OCI-M1 (cell line): ENCODE data around the gene ZNF701.
"Not testable (repeated sequence)": the region's sequence is repeated elsewhere in the genome, so short reads cannot be mapped to it uniquely, and the experiment has no call there.

Experiments
- DNase-seq: peaks from one replicate; lab custom pipeline; 2025; lab: John Stamatoyannopoulos, UW

Gene ZNF701

DNA sequence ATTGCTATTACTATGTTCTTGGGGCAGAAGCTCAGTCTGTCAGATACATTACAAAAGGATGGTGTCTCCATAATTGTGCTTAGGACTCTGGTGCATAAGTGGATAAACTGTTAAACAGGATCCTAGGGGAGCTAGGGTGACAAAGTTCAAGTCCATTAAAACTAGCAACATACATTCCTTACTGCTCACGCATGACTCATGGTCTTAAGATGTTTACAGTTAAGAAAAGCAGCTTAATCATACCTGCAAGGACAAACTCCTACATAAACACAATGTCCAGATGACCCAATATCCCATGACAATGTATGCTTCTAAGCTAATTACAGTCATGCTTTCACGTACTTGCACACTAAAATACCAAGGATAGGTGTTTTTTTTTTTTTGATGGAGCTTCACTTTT, 3.5 kb upstream of the ZNF701 start:
- DNase-seq = no peak

DNA sequence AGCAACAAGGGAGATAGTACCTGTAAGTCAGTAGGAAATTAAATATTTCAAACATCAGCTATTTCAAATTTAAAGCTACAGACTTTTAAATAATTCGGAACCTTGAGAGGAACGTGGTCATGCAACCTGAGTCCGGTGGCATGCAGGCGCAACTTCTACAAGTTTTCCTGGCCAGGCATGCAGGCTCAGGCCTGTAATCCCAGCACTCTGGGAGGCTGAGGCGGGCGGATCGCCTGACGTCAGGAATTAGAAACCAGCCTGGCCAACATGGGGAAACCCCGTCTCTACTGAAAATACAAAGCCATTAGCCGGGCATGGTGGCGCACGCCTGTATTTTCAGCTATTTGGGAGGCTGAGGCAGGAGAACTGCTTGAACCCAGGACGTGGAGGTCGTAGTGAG, 2.2 kb upstream of the ZNF701 start:
- no peak for DNase-seq

DNA sequence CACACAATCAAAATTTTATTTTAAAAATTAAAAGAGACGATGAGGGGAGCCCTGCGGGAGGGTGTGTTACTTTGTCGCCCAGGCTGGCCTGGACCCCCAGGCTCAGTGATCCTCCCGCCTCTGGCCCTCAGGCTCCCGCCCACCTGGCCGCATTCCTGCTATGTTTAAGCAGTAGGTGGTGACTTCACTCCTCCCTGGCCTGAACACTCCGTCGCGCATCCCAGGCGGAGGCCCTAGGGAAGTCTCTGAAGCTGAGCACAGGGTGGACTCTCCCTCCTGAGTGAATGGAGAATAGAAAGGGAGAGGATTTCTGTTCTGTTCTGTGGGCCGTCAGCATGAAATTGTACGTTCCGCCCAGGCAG, 468 bp upstream of the ZNF701 start:
- not testable (repeated sequence) for DNase-seq

DNA sequence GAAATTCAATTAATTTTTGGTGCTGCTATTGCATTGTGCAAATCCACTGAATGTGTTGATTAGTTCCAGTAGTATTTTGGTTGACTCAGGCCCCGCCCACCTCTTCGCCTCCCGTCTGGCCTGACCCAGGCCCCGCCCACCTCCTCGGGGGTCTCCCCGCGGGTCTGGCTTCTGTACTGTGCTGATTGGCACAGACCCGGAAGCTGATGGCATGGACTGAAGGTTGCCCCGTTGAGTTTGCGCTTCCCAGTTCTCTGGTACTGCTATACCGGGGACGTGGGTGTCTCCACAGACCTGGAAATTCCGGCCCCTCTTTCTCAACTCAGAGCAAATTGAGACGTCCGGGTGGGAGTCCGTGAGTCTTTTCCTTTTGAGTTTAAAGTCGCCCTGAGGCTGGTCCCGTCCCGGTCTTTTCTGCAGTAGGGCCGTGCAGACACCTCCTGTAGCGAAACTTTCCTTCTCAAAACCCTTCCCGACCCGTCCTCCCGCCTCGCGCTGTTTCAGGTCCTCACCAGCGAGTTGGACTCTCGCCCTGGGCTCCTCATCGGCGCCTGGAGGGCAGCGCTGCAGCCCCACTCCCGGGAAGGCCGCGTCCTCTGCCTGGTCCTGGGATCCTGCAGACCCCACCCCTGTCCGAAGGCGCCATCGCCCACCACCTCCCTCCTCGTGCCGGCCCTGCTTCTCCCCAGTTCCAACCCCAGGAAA, 14.8 kb downstream of the ZNF701 start:
- no peak for DNase-seq

DNA sequence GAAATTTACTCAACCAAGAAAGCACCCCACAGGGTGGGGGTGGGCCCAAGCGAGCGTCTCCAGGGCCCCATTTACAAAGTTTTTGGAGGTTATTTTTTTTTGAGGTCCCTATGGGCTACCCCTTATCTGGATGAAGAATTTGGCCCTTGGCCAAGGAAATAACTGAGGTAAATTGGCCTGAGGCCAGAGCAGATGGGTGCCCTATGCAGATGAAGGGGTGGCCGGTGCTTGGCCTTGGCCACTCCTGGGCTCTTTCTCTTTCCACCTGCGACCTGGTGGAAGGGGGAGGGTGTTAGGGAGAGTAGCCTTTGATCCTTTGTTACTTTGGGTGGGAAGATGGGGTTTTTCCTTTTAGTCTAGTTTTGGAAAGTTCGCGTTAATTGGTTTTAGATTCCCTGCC, 15.5 kb downstream of the ZNF701 start:
- no peak for DNase-seq

DNA sequence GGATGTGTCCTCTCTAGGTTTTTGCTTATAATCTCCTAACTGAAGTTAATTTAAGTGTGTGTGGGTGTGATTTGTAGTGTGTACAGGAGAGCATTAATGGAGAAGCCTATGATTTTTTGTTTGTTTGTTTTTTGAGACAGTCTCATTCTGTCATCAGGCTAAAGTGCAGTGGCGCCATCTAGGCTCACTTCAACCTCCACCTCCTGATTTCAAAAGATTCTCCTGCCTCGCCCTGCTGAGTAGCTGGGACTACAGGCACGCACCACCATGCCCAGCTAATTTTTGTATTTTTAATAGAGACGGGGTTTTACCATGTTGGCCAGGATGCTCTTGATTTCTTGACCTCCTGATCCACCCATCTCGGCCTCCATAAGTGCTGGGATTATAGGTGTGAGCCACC, 20.6 kb downstream of the ZNF701 start:
- DNase-seq = peak; percentile 19

DNA sequence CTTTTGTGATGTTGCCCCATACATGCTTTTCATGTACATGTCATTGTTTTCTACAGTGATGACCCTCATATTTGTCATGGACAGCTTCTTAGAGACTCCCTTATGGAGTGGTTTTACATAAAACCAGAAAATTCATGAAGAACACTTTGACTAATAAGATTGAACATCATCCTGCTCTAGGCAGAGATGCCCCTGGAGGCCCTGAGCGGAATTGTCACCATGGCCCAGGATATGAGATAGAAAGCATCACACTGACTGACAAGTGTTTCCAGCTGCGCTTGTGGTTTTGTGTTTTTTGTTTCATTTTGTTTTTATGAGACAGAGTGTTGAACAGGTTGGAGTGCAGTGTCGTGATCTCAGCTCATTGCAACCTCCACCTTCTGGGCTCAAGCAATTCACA, 22.2 kb downstream of the ZNF701 start:
- DNase-seq = no peak

DNA sequence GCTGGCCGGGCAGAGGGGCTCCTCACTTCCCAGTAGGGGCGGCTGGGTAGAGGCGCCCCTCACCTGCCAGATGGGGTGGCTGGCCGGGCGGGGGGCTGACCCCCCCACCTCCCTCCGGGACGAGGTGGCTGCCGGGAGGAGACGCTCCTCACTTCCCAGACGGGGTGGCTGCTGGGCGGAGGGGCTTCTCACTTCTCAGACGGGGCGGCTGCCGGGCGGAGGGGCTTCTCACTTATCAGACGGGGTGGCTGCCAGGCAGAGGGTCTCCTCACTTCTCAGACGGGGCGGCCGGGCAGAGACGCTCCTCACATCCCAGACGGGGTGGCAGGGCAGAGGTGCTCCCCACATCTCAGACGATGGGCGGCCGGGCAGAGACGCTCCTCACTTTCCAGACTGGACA, 23.4 kb downstream of the ZNF701 start:
- DNase-seq = not testable (repeated sequence)

DNA sequence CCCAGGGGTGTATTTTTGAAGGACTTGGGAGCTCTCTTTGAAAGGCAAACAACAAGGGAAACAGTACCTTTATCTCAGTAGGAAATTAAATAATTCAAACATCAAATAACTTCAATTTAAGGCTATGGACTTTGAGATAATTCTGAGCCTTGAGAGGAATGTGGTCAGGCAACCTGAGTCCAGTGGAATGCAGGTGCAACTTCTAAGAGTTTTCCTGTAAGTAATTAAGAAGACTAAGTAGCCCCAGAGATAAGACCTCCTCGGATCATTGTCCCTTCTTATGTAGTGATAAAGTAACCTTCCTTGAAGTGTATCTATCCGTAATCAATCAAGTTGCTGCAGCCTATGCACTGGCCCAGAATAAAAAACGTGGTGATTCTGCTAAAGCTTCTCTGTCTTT, 29.2 kb downstream of the ZNF701 start:
- DNase-seq = no peak

DNA sequence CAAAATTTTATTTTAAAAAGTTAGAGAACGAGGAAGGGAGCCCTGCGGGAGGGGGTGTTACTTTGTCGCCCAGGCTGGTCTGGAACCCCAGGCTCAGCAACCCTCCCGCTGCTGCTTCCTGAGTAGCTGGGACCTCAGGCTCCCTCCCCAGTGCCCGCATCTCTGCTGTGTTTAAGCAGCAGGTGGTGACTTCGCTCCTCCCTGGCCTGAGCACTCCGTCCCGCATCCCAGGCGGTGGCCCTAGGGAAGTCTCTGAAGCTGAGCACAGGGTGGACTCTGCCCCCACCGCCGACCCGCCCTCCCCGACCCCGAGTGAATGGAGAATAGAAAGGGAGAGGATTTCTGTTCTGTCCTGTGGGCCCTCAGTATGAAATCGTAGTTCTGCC, 30.5 kb downstream of the ZNF701 start:
- no peak for DNase-seq

DNA sequence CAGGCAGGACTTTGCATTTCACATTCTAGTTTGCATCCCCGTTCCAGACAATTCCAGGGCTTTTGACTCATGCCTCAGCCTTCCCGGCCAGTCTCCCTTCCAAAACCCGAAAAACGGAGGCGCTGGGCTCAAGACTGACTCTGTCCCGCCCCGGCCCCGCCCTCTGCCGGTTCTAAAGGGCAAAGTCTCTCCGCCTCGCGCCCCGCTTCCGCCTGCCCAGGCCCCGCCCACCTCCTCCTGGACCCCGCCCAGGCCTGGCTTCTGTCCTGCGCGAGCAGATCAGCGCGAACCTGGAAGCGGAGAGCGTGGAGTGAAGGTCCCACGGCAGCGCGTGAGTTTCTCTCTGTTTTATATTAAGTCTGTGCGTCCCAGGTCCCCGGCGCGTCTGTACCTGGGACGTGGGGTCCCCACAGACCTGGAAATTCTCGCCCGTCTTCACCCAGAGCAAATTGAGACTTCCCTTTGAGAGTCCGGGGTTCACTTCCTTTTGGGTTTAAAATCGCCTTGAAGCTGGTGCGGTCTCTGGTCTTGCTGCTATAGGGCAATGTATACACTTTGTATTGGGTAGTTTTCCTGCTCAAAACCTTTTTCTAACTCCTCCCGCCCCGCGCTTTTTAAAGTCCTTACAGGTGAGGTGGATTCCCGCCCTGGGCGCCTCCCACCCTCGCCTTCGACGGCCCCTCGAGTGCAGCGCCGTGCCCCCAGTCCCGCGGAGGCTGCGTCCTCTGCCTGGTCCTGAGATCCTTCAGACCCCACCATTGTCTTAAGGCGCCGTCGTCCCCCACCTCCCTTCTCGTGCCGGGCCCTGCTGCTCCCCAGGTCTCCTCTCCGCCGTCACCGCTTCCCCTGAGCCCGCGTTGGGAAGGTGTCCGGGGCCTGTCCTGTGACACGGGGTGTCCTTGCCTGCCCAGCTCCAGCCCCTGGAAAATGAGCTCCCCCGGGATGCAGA, 31.2 kb downstream of the ZNF701 start:
- peak; percentile 95 for DNase-seq

DNA sequence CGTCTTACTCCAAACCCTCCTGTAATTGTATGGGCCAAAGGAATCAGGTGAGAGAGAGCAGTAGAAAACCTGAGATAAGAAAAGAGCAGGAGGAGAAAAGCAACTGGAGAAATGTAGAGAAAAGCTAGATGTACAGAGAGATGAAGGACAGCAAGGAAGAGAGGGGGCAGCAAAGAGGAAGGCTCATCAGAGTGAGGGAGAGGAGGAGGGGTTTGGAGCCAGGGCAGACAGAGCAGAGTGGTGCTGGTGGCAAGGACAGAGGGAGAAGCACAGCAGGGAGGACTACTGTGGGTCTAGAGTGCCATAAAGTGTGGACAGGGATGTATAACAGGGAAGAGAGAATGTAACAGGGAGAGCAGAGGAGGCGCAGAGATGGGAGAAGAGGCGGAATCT, 31.9 kb downstream of the ZNF701 start:
- peak; percentile 41 for DNase-seq

DNA sequence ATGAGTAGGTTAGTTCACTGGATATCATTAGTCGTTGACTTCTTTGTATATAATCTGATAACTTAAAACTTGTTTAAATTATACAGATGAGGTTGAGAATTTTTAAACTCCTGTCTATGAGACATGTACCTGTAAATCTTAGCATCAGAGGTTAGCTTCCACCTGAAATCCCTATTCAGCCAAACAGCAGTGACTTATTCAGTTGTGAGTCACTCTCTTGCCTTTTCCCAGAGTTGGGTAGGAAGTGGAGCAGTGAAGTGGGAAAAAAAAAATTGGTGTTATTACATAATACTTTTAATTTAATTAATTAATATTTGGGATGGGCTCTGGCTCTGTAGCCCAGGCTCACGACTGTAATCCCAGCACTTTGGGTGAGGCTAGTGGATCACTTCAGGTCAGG, 32.9 kb downstream of the ZNF701 start:
- DNase-seq = no peak

DNA sequence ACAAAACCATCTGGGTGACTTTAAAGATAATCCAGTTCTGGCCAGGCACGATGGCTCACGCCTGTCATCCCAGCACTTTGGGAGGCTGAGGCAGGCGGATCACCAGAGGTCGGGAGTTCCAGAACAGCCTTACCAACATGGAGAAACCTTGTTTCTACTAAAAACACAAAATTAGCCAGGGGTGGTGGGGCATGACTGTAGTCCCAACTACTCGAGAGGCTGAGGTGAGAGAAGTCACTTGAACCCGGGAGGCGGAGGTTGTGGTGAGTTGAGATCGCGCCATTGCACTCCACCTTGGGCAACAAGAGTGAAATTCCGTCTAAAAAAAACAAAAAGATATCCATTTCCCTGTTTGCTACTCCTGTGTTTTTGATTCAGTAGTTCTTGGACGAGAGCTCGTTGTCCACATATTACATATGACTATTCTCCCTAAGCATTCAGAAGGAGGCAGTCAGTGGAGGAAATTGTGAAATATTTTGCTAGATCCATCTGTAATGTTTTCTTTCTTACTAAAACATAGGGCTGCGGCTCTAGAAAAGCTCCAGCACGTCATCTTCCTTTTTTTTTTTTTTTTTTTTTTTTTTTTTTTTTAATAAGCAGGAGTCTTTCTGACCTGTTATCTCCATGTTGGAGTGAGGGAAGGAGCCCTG, 33.6 kb downstream of the ZNF701 start:
- DNase-seq = no peak

DNA sequence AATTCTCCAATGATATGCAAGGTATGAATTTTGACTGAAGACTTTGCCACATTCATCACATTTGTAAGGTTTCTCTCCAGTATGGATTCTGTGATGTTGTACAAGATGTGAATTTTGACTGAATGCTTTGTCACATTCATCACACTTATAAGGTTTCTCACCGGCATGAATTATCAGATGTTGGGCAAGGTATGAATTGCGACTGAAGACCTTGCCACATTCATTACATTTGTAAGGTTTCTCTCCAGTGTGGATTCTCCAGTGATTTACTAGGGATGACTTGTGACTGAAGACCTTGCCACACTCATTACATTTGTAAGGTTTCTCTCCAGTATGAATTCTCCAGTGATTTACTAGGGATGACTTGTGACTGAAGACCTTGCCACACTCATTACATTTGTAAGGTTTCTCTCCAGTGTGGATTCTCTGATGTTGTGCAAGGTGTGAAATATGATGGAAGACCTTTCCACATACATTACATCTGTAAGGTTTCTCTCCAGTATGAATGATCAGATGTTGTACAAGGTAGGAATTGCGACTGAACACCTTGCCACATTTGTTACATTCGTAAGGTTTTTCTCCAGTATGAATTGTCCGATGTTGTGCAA, 43.3 kb downstream of the ZNF701 start:
- no peak for DNase-seq

DNA sequence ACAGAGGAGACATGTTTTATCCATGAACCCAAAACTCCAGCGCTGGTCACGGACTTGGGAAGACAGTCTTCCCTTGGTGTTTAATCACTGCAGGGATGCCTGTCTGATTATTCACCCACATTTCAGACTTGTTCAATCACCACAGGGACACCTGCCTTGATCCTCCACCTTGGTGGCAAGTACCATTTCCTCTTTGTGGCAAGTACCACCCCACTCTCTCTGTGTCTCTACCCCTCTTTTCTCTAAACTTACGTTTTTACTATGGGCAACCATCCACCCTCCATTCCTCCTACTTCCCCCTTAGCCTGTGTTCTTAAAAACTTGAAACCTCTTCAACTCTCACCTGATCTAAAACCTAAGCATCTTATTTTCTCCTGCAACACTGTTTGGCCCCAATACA, 51.3 kb downstream of the ZNF701 start:
- no peak for DNase-seq

DNA sequence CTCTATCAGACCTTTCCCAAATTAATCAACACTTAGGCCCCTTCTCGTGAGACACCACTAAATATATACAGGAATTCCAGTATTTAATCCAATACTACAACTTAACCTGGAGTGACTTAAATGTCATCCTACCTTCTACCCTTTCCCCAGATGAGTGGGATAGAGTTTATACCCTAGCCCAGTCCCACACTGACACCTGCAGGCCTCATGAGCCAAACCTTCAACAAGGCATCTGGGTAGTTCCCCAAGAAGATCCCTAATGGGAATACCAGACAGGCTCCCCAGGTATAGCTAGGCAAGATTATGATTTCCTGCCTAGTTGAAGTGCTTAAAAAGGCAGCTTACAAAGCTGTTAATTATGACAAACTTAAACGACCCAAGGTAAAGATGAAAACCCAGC, 52.2 kb downstream of the ZNF701 start:
- DNase-seq = no peak

DNA sequence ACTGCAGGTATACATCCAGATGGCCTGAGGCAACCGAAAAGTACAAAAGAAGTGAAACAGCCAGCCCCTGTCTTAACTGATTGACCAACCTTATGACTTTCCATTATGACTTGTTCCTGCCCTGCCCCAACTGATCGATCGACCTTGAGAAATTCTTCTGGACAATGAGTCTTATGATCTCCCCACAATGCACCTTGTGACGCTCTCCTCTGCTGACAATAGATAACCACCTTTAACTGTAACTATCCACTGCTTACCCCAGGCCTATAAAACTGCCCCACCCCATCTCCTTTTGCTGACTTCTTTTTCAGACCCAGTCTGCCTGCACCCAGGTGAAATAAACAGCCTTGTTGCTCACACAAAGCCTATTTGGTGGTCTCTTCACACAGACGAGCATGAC, 56.8 kb downstream of the ZNF701 start:
- no peak for DNase-seq

DNA sequence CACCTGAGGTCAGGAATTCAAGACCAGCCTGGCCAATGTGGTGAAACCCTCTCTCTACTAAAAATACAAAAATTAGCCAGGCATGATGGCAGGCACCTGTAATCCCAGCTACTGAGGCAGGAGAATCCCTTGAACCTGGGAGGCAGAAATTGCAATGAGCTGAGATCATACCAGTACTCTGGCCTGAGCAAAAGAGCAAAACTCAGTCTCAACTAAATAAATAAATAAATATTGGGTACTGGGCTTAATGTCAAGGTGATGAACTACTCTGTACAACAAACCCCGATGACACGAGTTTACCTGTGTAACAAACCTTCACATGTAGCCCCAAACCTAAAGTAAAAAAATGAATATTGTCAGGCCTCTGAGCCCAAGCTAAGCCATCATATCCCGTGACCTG, 57.4 kb downstream of the ZNF701 start:
- not testable (repeated sequence) for DNase-seq

DNA sequence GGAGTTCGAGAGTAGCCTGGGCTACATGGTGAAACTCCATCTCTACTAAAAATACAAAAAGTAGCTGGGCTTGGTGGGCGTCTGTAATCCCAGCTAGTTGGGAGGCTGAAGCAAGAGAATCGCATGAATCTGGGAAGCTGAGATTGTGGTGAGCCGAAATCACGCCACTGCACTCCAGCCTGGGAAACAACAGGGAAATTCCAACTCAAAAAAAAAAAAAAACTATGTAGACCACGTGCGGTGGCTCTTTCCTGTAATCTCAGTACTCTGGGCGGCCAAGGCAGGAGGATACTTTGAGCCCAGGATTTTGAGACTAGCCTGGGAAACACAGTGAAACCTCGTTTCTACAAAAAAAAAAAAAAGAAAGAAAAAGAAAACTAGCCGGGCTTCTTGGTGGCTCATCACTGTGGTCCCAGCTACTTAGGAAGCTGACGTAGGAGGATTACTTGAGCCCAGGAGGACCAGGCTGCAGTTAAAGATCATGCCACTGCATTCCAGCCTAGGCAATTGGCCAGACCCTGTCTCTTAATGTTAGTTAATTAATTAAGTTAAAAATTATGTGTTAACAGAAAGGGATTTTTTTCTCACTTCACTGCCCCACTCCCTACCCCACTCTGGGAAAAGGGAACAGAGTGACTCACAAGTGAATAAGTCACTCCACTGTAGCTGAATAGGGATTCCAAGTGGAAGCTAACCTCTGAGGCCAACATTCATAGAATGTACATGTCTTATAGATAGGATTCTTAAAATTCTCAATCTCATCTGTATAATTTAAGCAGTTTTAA, 65.9 kb downstream of the ZNF701 start:
- no peak for DNase-seq
